HEK293T (cell line): ENCODE measurements around the gene ASB3.

Experiments used
- CTCF ChIA-PET: fragments of 350-600 bp; formaldehyde crosslinking; extraction: SDS; loops from one replicate; lab custom pipeline; 2021; ENCODE audit warnings: antibody characterized with exemption, inconsistent platforms; lab: Yijun Ruan, JAX
- POLR2A ChIA-PET: fragments of 350-600 bp; formaldehyde crosslinking; extraction: SDS; loops from one replicate; lab custom pipeline; 2020; ENCODE audit warnings: antibody characterized with exemption, inconsistent platforms; lab: Yijun Ruan, JAX
- DNase-seq: peaks from one replicate; pipeline ENCODE4 v3.0.0; 2012; ENCODE audit warnings: mixed read lengths; ENCODE audit errors: extremely low spot score
- ARNT ChIP-seq: fragments of 450-650 bp; IDR thresholded peaks from 2 replicates; pipeline ENCODE4 v1.6.1; 2017; ENCODE audit warnings: mild to moderate bottlenecking
- BHLHE40 ChIP-seq: fragments of 450-650 bp; IDR thresholded peaks from 2 replicates; pipeline ENCODE4 v1.6.1; 2016; ENCODE audit warnings: mild to moderate bottlenecking, moderate library complexity, borderline replicate concordance
- CTBP1 ChIP-seq: fragments of 450-650 bp; IDR thresholded peaks from 2 replicates; pipeline ENCODE4 v1.6.1; 2016; ENCODE audit warnings: borderline replicate concordance
- ELF4 ChIP-seq: fragments of 450-650 bp; IDR thresholded peaks from 2 replicates; pipeline ENCODE4 v1.6.1; 2017; ENCODE audit warnings: antibody characterized with exemption
- FOXA1 ChIP-seq: fragments of 450-650 bp; IDR thresholded peaks from 2 replicates; pipeline ENCODE4 v1.6.1; 2016; ENCODE audit warnings: mild to moderate bottlenecking
- FOXK2 ChIP-seq: fragments of 450-650 bp; IDR thresholded peaks from 2 replicates; pipeline ENCODE4 v1.6.1; 2016; ENCODE audit warnings: mild to moderate bottlenecking
- FOXM1 ChIP-seq: fragments of 450-650 bp; IDR thresholded peaks from 2 replicates; pipeline ENCODE4 v1.6.1; 2017; ENCODE audit warnings: mild to moderate bottlenecking, borderline replicate concordance
- HDGF ChIP-seq: fragments of 450-650 bp; IDR thresholded peaks from 2 replicates; pipeline ENCODE4 v1.6.1; 2017; ENCODE audit warnings: antibody characterized with exemption, borderline replicate concordance
- L3MBTL2 ChIP-seq: fragments of 450-650 bp; conservative IDR thresholded peaks from 2 replicates; pipeline ENCODE4 v1.6.1; 2016; ENCODE audit warnings: mild to moderate bottlenecking
- LEF1 ChIP-seq: fragments of 450-650 bp; IDR thresholded peaks from 2 replicates; pipeline ENCODE4 v1.6.1; 2017; ENCODE audit warnings: mild to moderate bottlenecking, borderline replicate concordance
- NFRKB ChIP-seq: fragments of 450-650 bp; IDR thresholded peaks from 2 replicates; pipeline ENCODE4 v1.6.1; 2016; ENCODE audit warnings: mild to moderate bottlenecking, moderate library complexity
- PKNOX1 ChIP-seq: fragments of 450-650 bp; IDR thresholded peaks from 2 replicates; pipeline ENCODE4 v1.6.1; 2016
- SP1 ChIP-seq: fragments of 450-650 bp; IDR thresholded peaks from 2 replicates; pipeline ENCODE4 v1.6.1; 2017
- SUZ12 ChIP-seq: fragments of 450-650 bp; IDR thresholded peaks from 2 replicates; pipeline ENCODE4 v1.6.1; 2016; ENCODE audit warnings: mild to moderate bottlenecking
- TARDBP ChIP-seq: fragments of 450-650 bp; IDR thresholded peaks from 2 replicates; pipeline ENCODE4 v1.6.1; 2016
- ZNF384 ChIP-seq: fragments of 450-650 bp; IDR thresholded peaks from 2 replicates; pipeline ENCODE4 v1.6.1; 2016

Gene ASB3

DNA sequence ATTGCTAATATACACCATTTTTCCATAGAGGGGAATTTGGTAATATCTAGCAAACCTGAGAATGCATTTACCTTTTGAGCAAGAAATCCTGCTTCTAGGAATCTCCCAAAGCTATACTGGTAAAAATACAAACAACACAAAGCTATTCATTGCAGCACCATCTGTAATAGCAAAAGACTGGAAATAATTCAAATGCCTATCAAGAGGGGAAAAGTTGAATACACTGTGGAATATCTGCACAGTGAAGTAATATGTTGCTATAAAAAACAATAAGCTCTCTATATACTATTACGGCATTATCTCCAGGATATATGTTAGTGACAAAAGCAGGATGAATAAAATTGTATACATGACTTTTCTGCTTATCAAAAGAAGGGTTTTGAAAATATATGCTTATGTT is 131.5 kb downstream of the ASB3 start:
- TF ChIP-seq LEF1 (no peak), ARNT (no peak), TARDBP (no peak)
- ChIA-PET POLR2A (no interaction called here), CTCF (no interaction called here)
- DNase-seq, result no peak

- DNase-seq, result no peak
- POLR2A ChIA-PET, result no interaction called here
- no peak for TF ChIP-seq SP1
- no peak for TF ChIP-seq CTBP1
- no peak for TF ChIP-seq LEF1
- TF ChIP-seq ELF4, result no peak
- no peak for TF ChIP-seq FOXK2
- TF ChIP-seq ZNF384, result no peak
- TF ChIP-seq HDGF, result no peak
- CTCF ChIA-PET, result no interaction called here
Measured at GRCh38 chr2:53654396-53654795, 132.4 kb downstream of the ASB3 start.

DNA sequence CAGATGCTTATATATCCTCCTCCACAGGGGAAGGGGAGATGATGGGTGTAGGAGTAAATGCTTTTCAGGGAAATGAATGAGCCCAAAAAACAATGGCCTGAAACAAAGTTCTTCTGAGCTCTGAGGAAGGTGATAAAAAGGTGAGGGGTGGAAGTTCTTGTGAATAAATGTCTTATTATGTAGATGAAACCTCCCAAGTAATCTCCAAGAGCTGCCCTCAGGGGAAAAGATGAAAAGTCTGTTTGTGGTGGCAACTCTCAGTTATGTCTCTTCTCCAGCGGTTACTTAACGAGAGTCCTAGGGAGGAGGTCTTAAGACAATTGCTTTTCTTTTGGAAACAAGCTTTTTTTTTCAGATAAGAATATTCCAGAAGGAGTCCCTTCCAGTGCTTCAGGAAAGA is 134.6 kb downstream of the ASB3 start:
- CTCF ChIA-PET, result no interaction called here
- TF ChIP-seq FOXA1 (no peak), HDGF (no peak), L3MBTL2 (no peak), TARDBP (no peak), NFRKB (no peak), FOXK2 (no peak)
- no peak for DNase-seq
- POLR2A ChIA-PET, result no interaction called here

DNA sequence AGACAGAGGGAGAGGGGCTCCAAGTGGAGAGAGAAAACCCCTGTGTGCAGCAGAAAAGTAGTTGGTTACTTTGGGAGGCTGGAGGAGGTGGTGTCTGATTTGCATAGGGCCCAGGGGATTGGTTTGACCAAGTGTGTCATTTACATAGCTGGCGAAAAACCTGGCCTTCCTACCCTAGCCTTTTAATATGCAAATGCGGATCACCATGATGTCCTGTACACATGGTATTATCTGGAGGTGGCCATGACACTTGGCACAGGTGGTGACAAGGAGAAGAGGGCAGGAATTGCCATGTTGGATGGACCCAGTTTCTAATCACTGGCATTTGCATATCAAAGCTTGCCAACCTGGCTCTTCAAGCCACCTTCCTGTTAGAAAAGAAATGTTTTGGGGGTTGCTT is 140.0 kb downstream of the ASB3 start:
- DNase-seq, result no peak
- TF ChIP-seq L3MBTL2, result no peak
- ChIA-PET CTCF (no interaction called here), POLR2A (no interaction called here)

DNA sequence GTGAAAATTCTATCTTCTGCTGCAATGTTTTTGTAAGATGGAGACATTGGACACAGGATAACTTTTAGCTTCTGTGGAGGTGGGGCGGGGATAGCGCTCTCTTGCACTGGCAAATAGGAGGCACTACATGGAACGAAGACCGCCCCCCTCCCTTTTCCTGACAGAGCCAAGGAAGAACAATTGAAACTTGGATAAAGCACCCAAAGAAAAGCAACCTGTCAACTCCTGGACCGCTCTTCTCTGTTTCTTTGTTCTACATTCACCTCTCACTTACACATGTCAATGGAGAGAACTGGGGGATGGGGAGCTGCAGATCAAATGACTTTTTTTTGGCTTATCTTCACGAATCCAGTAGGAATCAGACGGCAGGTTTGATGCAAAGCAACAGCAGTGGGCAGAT is 145.5 kb downstream of the ASB3 start:
- DNase-seq, result no peak
- CTCF ChIA-PET, result no interaction called here
- TF ChIP-seq FOXM1 (no peak), ARNT (no peak), HDGF (no peak), FOXK2 (no peak), PKNOX1 (no peak), L3MBTL2 (no peak), BHLHE40 (no peak), SP1 (no peak), TARDBP (no peak)
- POLR2A ChIA-PET, result no interaction called here

DNA sequence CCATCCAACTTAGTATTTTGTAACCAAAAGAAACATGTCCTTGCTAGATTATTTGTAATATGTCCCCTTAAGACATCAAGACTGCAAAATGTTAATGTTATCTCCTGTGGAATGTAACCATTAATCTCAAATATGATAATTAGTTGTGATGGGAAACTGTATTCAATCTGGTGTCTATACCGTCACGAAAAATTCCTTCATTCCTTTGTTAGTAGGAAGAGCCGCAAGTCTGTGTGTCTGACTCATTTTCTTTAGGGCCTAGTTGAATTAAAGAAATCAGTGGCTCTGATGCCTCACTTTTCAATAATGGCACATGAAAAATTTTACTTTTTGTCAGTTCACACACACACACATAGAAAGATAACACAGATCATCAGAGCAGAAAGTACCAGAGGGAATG is 146.3 kb downstream of the ASB3 start:
- POLR2A ChIA-PET, result no interaction called here
- TF ChIP-seq PKNOX1 (no peak), TARDBP (no peak), ARNT (no peak), FOXM1 (no peak), SUZ12 (no peak)
- DNase-seq, result no peak
- CTCF ChIA-PET, result no interaction called here

- ChIA-PET CTCF (no interaction called here), POLR2A (no interaction called here)
- no peak for TF ChIP-seq ZNF384
- TF ChIP-seq FOXK2, result no peak
- no peak for TF ChIP-seq FOXM1
- TF ChIP-seq CTBP1, result no peak
- no peak for TF ChIP-seq NFRKB
- no peak for TF ChIP-seq HDGF
- no peak for TF ChIP-seq LEF1
- TF ChIP-seq SP1, result no peak
- TF ChIP-seq TARDBP, result no peak
- TF ChIP-seq FOXA1, result no peak
- TF ChIP-seq L3MBTL2, result no peak
- TF ChIP-seq ELF4, result no peak
- TF ChIP-seq BHLHE40, result no peak
- no peak for TF ChIP-seq PKNOX1
- no peak for DNase-seq
Measured at GRCh38 chr2:53636596-53636995, 150.2 kb downstream of the ASB3 start.

DNA sequence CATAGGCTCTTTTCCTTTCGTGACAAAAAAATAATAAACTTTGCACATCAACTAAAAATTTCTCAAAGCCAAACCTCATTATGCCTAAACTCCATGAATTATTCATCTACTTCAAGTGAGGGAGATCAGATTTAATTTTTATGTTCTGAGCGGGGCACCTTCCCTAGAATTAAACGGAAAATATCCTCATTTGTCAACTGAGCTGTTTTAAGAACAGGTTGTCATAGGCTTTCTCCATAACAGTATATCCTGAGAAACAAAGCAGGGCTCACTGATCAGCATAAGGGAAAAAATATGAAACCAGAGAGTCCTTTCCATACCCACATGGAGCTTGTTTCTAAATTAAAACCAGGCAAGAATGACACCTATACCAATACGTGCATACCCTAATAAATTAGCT is 150.6 kb downstream of the ASB3 start:
- no peak for DNase-seq
- CTCF ChIA-PET, result no interaction called here
- POLR2A ChIA-PET, result no interaction called here
- TF ChIP-seq ELF4 (no peak), CTBP1 (no peak), L3MBTL2 (no peak), SUZ12 (no peak), HDGF (no peak), SP1 (no peak)
